RPMI7951 (cell line): ENCODE results near the gene DELE1. TPM values are rescaled to one million over a fixed set of nuclear protein-coding genes. Genes with fewer than 3 reads are reported as not detected.

ENCODE experiments used
- DNase-seq: peaks from one replicate; pipeline ENCODE4 v3.0.0-alpha.2; 2012; ENCODE audit warnings: low read depth
- total RNA-seq: library from RNA; depleted of rRNA; stranded (reverse); fragments of >200 nt; shearing (Covaris generic); gene quantifications from 2 replicates; pipeline ENCODE4 v1.2.3, GENCODE V29; 2014

Gene DELE1
- total RNA-seq, 1 experiment from 2014 or later, result 33.9 TPM

- no peak for DNase-seq
Observed at GRCh38 chr5:141926434-141926833, 2.8 kb downstream of the DELE1 start.

GRCh38 chr5:141928051-141928450 lies 4.4 kb downstream of the DELE1 start:
- no peak for DNase-seq

GRCh38 chr5:141929398-141930058 lies 5.9 kb downstream of the DELE1 start:
- DNase-seq, result no peak

GRCh38 chr5:141931694-141932093 lies 8.0 kb downstream of the DELE1 start:
- no peak for DNase-seq

GRCh38 chr5:141933151-141933550 lies 9.5 kb downstream of the DELE1 start:
- no peak for DNase-seq

GRCh38 chr5:141934099-141934844 lies 10.6 kb downstream of the DELE1 start:
- DNase-seq, result no peak

- no peak for DNase-seq
Observed at GRCh38 chr5:141935538-141935937, 11.9 kb downstream of the DELE1 start.

- peak; percentile 43 for DNase-seq
Observed at GRCh38 chr5:141940695-141941271, 17.1 kb downstream of the DELE1 start.

GRCh38 chr5:141941307-141941706 lies 17.6 kb downstream of the DELE1 start:
- DNase-seq, result peak; percentile 57

- no peak for DNase-seq
Observed at GRCh38 chr5:141941779-141942178, 18.1 kb downstream of the DELE1 start.

GRCh38 chr5:141942185-141942857 lies 18.6 kb downstream of the DELE1 start:
- DNase-seq, result no peak

- DNase-seq, result no peak
Observed at GRCh38 chr5:141944076-141944475, 20.4 kb downstream of the DELE1 start.

GRCh38 chr5:141945511-141946051 lies 21.9 kb downstream of the DELE1 start:
- no peak for DNase-seq

- no peak for DNase-seq
Observed at GRCh38 chr5:141947316-141947715, 23.6 kb downstream of the DELE1 start.

GRCh38 chr5:141948812-141949211 lies 25.1 kb downstream of the DELE1 start:
- DNase-seq, result no peak

GRCh38 chr5:141949511-141949910 lies 25.8 kb downstream of the DELE1 start:
- DNase-seq, result no peak

GRCh38 chr5:141950207-141951005 lies 26.7 kb downstream of the DELE1 start:
- DNase-seq, result no peak

GRCh38 chr5:141951332-141951781 lies 27.7 kb downstream of the DELE1 start:
- no peak for DNase-seq

GRCh38 chr5:141952020-141952419 lies 28.3 kb downstream of the DELE1 start:
- no peak for DNase-seq

GRCh38 chr5:141954194-141954593 lies 30.5 kb downstream of the DELE1 start:
- DNase-seq, result no peak

- DNase-seq, result no peak
Observed at GRCh38 chr5:141957367-141957996, 33.8 kb downstream of the DELE1 start.
